ENCODE data around the gene ETV4. TPM values are rescaled to one million over a fixed set of nuclear protein-coding genes. Genes with fewer than 3 reads are reported as not detected.

ETV4 gene
- total RNA-seq, 2 experiments from 2014 or later: 2.9 to 3.3 TPM

DNA sequence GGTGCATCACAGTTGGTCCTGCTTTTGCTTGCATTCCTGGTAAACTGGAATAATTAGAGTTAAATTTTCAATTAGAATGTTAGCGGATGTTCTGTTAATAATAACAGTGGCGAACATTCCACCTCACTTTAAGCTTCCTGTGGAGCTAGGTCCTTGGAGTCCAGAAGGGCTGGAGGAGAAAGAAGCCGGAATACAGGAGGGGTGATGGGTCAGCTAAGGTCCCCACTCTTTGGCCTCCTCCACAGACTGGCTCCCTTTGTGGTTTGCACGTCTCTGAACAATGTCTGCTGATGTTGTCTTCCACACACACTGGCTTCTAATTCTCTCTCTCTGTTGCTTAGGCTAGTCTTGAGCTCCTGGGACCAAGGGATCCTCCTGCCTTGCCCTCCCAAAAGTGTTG, 35.0 kb upstream of the ETV4 start:
- ATAC-seq (no peak), DNase-seq (no peak)
- ChIA-PET POLR2A (no interaction called here), CTCF (interaction anchor here (0.7 to 1.0 kb wide), 3 partner anchors 53 to 185 kb away, joined by 3 read pairs; no protein-coding TSS in a partner anchor)
- peaks cover 13% of the 10 kb centered on the region for H3K4me1 Mint-ChIP-seq
- intact Hi-C loops (cut with DNase I, micrococcal nuclease): no loop called here
- peaks cover 7% of the 10 kb centered on the region for H3K27me3 Mint-ChIP-seq
- H3K9me3 Mint-ChIP-seq (ENCODE audit: low read depth): no peaks in the 10 kb centered on the region
- H3K4me3 Mint-ChIP-seq: no peak overlapping the region
- no peak overlapping the region for H3K27ac Mint-ChIP-seq
- H3K36me3 Mint-ChIP-seq (ENCODE audit: low read depth): no peaks in the 10 kb centered on the region

DNA sequence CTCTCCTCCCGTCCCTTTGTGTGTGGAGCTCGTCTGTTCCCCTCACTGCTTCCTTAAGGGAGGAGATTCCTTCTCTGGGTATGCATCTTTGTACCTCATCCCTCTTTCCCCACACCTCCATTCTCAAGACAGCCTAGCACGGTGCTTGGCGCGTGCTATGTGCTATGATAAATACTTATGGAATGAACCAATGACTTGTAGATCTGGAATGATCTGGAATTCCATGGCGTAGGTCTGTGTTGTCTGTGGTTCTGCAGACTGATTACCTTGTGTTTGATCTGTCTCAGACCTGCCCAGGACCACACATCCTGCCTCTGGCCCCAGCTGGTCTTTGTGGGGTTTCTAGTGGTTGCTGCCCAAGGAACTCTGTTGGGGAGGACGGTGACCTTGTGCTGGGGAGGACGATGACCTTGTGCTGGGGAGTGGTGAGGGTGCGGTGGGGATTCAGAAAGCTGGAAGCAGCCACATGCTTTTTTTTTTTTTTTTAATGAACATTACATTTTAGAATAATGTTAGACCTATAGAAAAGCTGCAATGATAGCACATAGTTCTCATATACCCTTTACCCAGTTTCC, 33.5 kb upstream of the ETV4 start:
- intact Hi-C loops (cut with DNase I, micrococcal nuclease): loop anchor here in 1 of 2 experiments (5.0 kb wide), 1 partner anchor 183 kb away; no protein-coding TSS in a partner anchor
- CTCF ChIA-PET: interaction anchor here (0.6 to 5.2 kb wide), 6 partner anchors 67 to 187 kb away, joined by 3 to 24 read pairs (median 4); no protein-coding TSS in a partner anchor
- Mint-ChIP-seq H3K36me3 (ENCODE audit: low read depth) (no peaks in the 10 kb centered on the region), H3K9me3 (ENCODE audit: low read depth) (no peaks in the 10 kb centered on the region), H3K4me1 (peaks cover 13% of the 10 kb centered on the region), H3K27me3 (peaks cover 7% of the 10 kb centered on the region), H3K4me3 (no peak overlapping the region), H3K27ac (no peak overlapping the region)
- ATAC-seq (no peak), DNase-seq (no peak)
- POLR2A ChIA-PET: no interaction called here

DNA sequence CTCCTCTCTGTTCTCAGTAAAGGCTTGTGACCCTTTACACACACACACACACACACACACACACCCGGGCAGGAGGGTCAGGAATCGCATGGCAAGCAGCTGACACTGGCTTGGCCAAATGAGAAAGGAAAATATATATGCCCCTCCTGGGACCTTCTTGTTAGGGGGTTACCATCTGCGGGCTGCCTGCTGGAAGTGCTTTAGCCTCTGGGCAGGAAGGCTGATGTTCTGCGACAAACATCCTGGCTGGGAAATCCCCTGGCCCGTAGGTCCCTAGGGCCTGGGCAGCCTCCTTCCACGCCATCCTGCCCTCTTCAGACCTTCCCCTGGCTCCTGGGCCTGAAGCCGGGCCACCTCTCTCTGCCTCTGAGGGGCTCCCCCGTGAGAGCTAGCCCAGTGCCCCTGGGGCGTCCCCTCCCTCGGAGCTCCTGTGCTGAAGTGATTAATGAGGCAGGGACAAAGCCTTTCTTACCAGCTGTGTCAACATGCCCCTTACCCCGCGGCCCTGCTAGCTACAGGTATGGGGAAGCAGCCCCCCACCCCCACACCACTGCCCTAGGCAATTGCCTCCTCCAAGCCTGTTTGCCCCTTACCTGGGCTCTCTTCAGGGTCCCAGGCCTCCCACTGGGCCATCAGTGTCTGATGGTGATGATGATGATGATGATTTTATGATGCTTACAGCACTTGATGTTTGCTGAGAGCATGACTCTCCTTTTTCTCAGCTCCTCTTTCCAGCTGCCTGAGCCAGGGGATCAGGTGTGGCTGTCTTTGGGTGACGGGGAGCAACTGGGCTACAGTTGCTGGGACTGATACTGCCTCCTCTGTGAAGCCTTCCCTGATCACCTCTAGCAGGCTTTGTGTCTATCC, 32.8 kb upstream of the ETV4 start:
- Mint-ChIP-seq H3K4me3 (no peak overlapping the region), H3K27ac (peak overlapping the region; percentile 16), H3K9me3 (ENCODE audit: low read depth) (no peaks in the 10 kb centered on the region), H3K27me3 (peaks cover 7% of the 10 kb centered on the region), H3K4me1 (peaks cover 13% of the 10 kb centered on the region), H3K36me3 (ENCODE audit: low read depth) (no peaks in the 10 kb centered on the region)
- intact Hi-C loops (cut with DNase I, micrococcal nuclease): loop anchor here in 1 of 2 experiments (5.0 kb wide), 1 partner anchor 183 kb away; no protein-coding TSS in a partner anchor
- peak; percentile 40 for DNase-seq
- ATAC-seq: peak; percentile 59
- CTCF ChIA-PET: interaction anchor here (0.6 to 5.2 kb wide), 8 partner anchors 26 to 224 kb away, joined by 3 to 24 read pairs (median 4); no protein-coding TSS in a partner anchor
- POLR2A ChIA-PET: interaction anchor here (1.0 kb wide), 1 partner anchor 28 kb away, joined by 4 read pairs; no protein-coding TSS in a partner anchor

DNA sequence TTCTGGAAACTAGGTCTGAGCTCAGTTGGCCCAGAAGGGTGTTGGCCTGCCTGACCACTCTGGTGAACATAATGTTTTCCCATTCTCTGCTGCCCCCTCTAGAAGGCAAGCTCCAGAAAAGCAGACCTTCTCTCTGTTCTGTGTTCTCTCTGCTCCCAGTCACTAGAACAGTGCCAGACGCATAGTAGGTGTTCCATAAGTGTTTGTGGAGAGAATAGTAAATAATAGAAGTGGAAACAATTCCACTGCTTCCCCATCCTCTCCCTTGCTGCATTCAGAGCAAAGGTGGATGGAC, 32.2 kb upstream of the ETV4 start:
- ATAC-seq (no peak), DNase-seq (no peak)
- Mint-ChIP-seq H3K9me3 (ENCODE audit: low read depth) (no peaks in the 10 kb centered on the region), H3K27me3 (peaks cover 7% of the 10 kb centered on the region), H3K4me1 (peaks cover 13% of the 10 kb centered on the region), H3K4me3 (no peak overlapping the region), H3K27ac (peak overlapping the region; percentile 14), H3K36me3 (ENCODE audit: low read depth) (no peaks in the 10 kb centered on the region)
- intact Hi-C loops (cut with DNase I, micrococcal nuclease): loop anchor here in 1 of 2 experiments (5.0 kb wide), 1 partner anchor 184 kb away; no protein-coding TSS in a partner anchor
- CTCF ChIA-PET: interaction anchor here (0.6 to 5.2 kb wide), 5 partner anchors 25 to 224 kb away, joined by 3 to 24 read pairs (median 4); no protein-coding TSS in a partner anchor
- POLR2A ChIA-PET: interaction anchor here (1.0 kb wide), 1 partner anchor 28 kb away, joined by 4 read pairs; no protein-coding TSS in a partner anchor

DNA sequence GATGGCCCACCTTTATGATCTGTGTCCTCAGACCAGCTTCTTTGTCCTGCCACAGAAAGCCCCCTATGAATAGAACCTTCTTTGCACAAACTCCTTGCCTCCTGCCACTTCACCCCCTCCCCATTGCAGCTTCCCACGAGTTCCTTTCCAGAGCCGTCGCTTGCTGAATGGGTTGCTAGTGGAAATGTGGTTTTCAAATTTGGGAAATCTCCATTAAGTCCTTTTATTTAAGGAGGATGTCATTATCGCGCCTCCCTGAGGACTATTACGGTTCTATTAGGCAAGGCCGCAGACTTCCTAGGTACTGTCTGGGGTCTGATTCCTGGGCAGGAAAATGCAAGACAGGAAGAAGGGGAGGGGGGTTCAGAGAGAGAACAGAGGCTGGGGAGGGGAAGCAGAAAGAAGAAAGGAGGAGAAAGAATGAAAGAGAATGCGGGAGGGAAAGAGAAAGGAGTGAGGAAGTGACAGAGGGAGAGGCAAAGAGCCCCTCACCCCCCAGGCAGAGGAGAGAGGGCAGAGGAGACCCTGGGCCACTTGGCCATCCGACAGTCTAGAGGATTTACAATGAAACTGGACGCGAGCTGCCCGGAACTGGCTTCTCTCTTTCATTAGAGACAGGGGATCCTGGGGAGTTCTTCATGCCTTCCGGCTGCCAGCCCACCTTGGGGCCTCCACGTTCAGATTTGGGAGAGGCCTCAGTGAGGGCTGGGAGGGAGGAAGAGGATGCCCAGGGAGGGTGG, 31.7 kb upstream of the ETV4 start:
- POLR2A ChIA-PET: interaction anchor here (0.9 to 1.0 kb wide), 2 partner anchors 29 to 81 kb away, joined by 3 to 4 read pairs; no protein-coding TSS in a partner anchor
- intact Hi-C loops (cut with DNase I, micrococcal nuclease): loop anchor here in 1 of 2 experiments (5.0 kb wide), 1 partner anchor 184 kb away; no protein-coding TSS in a partner anchor
- peaks cover 7% of the 10 kb centered on the region for H3K27me3 Mint-ChIP-seq
- DNase-seq (no peak), ATAC-seq (no peak)
- CTCF ChIA-PET: interaction anchor here (0.6 to 5.2 kb wide), 31 partner anchors 8 to 223 kb away, joined by 3 to 26 read pairs (median 5); partner anchors contain the start of gene ETV4
- H3K4me3 Mint-ChIP-seq: no peak overlapping the region
- H3K36me3 Mint-ChIP-seq (ENCODE audit: low read depth): no peaks in the 10 kb centered on the region
- no peak overlapping the region for H3K27ac Mint-ChIP-seq
- peaks cover 13% of the 10 kb centered on the region for H3K4me1 Mint-ChIP-seq
- H3K9me3 Mint-ChIP-seq (ENCODE audit: low read depth): no peaks in the 10 kb centered on the region

DNA sequence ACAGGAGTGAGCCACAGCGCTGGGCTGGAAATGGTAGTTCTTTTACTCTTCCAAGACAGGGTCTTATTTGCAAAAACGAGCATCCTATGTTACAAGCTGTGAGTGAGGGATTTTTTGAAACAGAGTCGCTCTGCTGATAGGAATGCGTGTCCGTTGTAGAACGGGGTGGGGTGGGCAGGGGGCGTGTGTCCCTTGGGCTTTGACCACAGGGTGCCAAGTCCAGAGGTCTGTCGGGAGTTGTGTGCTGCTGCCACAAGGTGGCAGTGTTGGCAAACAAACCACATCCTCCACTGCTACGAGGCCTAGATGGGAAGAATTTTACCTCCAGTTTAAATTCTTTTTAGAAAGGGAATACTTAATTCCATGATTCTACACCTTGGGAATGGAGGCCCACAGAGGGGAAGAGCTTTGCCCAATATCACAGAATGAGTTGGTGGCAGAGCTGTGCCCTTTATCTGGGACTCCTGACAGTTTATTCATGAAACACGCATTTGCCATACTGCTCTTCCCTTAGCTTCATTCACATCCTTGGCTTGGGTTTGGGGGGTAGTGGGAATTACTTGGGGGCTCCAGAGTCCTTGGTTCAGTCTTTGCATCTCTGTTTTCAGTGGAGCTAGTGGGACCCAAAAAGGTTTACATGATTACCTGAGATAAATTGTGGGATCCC, 30.6 kb upstream of the ETV4 start:
- ATAC-seq (peak; percentile 80), DNase-seq (peak; percentile 81)
- intact Hi-C loops (cut with DNase I, micrococcal nuclease): loop anchor here (1.0 to 5.0 kb wide), 3 partner anchors 97 to 186 kb away; no protein-coding TSS in a partner anchor
- Mint-ChIP-seq H3K36me3 (ENCODE audit: low read depth) (no peaks in the 10 kb centered on the region), H3K27ac (no peak overlapping the region), H3K4me3 (no peak overlapping the region), H3K9me3 (ENCODE audit: low read depth) (no peaks in the 10 kb centered on the region), H3K4me1 (peaks cover 13% of the 10 kb centered on the region), H3K27me3 (peaks cover 5% of the 10 kb centered on the region)
- ChIA-PET CTCF (interaction anchor here (0.7 to 5.2 kb wide), 47 partner anchors 9 to 261 kb away, joined by 3 to 26 read pairs (median 4); partner anchors contain the start of gene ETV4), POLR2A (interaction anchor here (0.9 kb wide), 1 partner anchor 82 kb away, joined by 3 read pairs; no protein-coding TSS in a partner anchor)

DNA sequence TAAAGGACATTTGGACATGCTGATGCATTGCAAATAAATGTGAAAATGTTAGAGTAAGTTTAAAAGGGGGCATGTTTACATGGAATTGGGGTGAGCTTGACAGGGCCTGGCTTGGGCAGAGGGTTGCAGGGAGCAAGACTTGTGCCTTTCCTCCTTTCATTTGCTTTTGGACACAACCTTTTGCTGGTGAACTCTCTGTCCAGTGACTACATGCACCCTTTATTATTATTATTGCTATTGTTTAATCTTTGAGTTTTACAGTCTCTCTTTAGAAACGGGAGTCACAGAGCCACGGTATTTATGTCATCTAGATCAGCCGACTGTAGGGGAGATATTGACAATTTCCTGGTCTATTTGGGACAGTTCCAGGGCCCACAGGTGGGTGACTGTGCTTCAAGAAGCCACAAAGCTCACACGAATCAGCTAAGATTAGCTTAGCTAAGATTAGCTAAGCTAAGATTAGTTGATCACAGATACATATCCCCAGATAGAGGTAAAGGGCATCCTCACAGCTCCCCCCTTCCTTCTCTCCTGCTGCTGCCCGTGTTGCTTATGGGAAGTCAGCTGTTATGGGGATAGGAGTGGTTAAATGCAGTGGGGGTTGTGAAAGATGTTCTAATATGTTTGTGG, 28.9 kb upstream of the ETV4 start:
- Mint-ChIP-seq H3K36me3 (ENCODE audit: low read depth) (no peaks in the 10 kb centered on the region), H3K4me3 (no peak overlapping the region), H3K4me1 (peaks cover 13% of the 10 kb centered on the region), H3K27ac (no peak overlapping the region), H3K27me3 (peaks cover 5% of the 10 kb centered on the region), H3K9me3 (ENCODE audit: low read depth) (no peaks in the 10 kb centered on the region)
- ATAC-seq: no peak
- DNase-seq: no peak
- intact Hi-C loops (cut with DNase I, micrococcal nuclease): loop anchor here in 1 of 2 experiments (5.0 kb wide), 1 partner anchor 187 kb away; no protein-coding TSS in a partner anchor
- CTCF ChIA-PET: interaction anchor here (0.9 to 5.2 kb wide), 9 partner anchors 9 to 191 kb away, joined by 3 to 26 read pairs (median 6); partner anchors contain the start of gene ETV4
- POLR2A ChIA-PET: no interaction called here

DNA sequence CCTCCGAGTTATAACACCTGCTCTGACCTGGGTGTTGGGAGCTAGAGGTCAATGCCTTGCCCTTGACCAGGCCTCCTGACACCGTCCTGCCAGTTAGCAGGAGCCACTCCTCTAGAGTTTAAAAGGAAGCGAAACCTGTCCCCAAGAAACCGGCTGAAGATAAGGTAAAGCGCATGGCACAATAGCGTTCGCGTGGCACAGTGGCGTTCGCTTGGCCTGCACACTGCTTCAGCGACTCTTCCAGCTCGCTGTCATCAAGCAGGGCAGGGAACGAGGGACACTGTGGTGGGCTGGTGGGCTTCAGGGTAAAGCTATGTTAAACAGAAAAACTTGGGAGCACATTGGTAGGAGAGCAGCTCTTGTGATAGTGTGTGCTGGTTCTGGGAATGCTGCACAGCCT, 28.2 kb upstream of the ETV4 start:
- DNase-seq: no peak
- no peak for ATAC-seq
- peaks cover 10% of the 10 kb centered on the region for H3K4me1 Mint-ChIP-seq
- CTCF ChIA-PET: interaction anchor here (0.9 to 5.2 kb wide), 3 partner anchors 17 to 192 kb away, joined by 5 to 24 read pairs (median 5); no protein-coding TSS in a partner anchor
- POLR2A ChIA-PET: no interaction called here
- no peak overlapping the region for H3K27ac Mint-ChIP-seq
- intact Hi-C loops (cut with DNase I, micrococcal nuclease): no loop called here
- H3K36me3 Mint-ChIP-seq (ENCODE audit: low read depth): no peaks in the 10 kb centered on the region
- H3K27me3 Mint-ChIP-seq: peaks cover 2% of the 10 kb centered on the region
- no peak overlapping the region for H3K4me3 Mint-ChIP-seq
- H3K9me3 Mint-ChIP-seq (ENCODE audit: low read depth): no peaks in the 10 kb centered on the region

DNA sequence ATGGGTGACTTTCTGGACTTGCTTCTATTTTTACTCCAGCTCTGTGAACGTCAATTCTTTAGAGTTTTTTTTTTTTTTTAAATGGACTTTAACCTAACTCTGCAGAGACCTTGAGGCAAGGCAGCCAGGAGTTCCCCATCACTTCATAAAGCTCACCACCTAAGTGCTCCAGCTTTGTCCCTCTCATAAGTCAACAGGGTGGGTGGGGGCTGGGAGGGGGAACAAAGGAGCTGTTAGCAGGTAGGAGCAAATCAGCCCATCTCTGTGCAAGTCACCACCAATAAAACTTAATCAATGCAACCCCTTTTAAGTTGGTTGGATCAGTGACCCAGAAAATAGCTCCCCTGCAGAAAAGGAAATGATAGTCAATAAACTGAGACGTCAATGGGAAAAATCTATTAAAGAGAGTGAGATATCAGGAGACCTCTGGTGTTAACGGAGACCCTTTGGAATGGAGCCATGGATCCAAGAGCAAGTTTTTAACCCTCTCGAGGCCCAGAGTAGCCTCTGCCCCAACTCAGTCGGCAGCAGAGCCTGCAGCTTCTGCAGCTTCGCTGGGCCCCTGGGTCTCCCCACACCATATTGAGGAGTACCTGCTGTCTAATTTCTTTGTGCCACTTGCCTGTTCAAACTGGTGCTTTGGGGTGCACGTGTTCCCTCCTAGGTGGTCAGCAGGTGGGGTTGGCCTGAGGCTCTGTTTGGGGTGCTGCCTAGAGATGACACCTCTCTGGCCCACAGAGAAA, 27.6 kb upstream of the ETV4 start:
- Mint-ChIP-seq H3K27me3 (peaks cover 2% of the 10 kb centered on the region), H3K27ac (no peak overlapping the region), H3K36me3 (ENCODE audit: low read depth) (no peaks in the 10 kb centered on the region), H3K9me3 (ENCODE audit: low read depth) (no peaks in the 10 kb centered on the region), H3K4me1 (peaks cover 4% of the 10 kb centered on the region), H3K4me3 (no peak overlapping the region)
- no peak for ATAC-seq
- intact Hi-C loops (cut with DNase I, micrococcal nuclease): no loop called here
- DNase-seq: no peak
- ChIA-PET CTCF (interaction anchor here (0.7 to 1.4 kb wide), 4 partner anchors 34 to 192 kb away, joined by 3 to 4 read pairs (median 4); no protein-coding TSS in a partner anchor), POLR2A (no interaction called here)
